ENCODE results near the gene UBE3D. TPM values are rescaled to one million over a fixed set of nuclear protein-coding genes. Genes with fewer than 3 reads are reported as not detected.

UBE3D gene
- 1 to 10 TPM; 2.7 to 7.0 (median 3.8) TPM for total RNA-seq (2021; fragmentation: NEBNext Ultra II Directional; extraction: Animal tissue kit (Norgen Biotek cat#: 25700))
- long read RNA-seq, transcript UBE3D-203 (10 exons, 1,917 nt), result major isoform, 5 of 5 reads
- long read RNA-seq, partial matches to known transcripts, result 0 of 5 reads
- long read RNA-seq, other reads (novel, unspliced or antisense), result 0 of 5 reads

- Mint-ChIP-seq H3K27ac (peak within 1 kb of the TSS; percentile 60), H3K9me3 (no peaks in the 10 kb centered on the region)
- peak; percentile 100 for TF ChIP-seq CTCF (IDR thresholded peaks at IDR 0.05)
These were observed at the start of gene UBE3D for GRCh38 chr6:83065511-83066192. Gene UBE3D, minus strand, starts transcription at chr6:83065841. Its CDS starts 123 bp downstream, at chr6:83065718.

GRCh38 chr6:83114164-83114563, 48.5 kb upstream of the UBE3D start:
- no peak overlapping the region; the same call in 1 of the 2 replicates for H3K4me3 Mint-ChIP-seq
- no peaks in the 10 kb centered on the region for H3K9me3 Mint-ChIP-seq
- H3K4me1 Mint-ChIP-seq (ENCODE audit: low read depth), result peaks cover 27% of the 10 kb centered on the region
- DNase-seq, result peak; percentile 28
- H3K36me3 Mint-ChIP-seq (ENCODE audit: low read depth), result peaks cover 4% of the 10 kb centered on the region; the same call in 1 of the 2 replicates
- TF ChIP-seq CTCF (IDR thresholded peaks at IDR 0.05), result no peak
- no peaks in the 10 kb centered on the region for H3K27me3 Mint-ChIP-seq (ENCODE audit: insufficient read depth)
- peak overlapping the region; percentile 14 for H3K27ac Mint-ChIP-seq

More at GRCh38 chr6:83065511-83066192, at the start of gene UBE3D:
- Mint-ChIP-seq H3K36me3 (ENCODE audit: low read depth) (no peaks in the 10 kb centered on the region), H3K4me3 (peak within 1 kb of the TSS; percentile 96), H3K27me3 (ENCODE audit: insufficient read depth) (no peaks in the 10 kb centered on the region), H3K4me1 (ENCODE audit: low read depth) (peaks cover 61% of the 10 kb centered on the region)
- peak; percentile 73 for DNase-seq

GRCh38 chr6:83113258-83113657, 47.6 kb upstream of the UBE3D start:
- H3K4me3 Mint-ChIP-seq, result no peak overlapping the region
- H3K4me1 Mint-ChIP-seq (ENCODE audit: low read depth), result peaks cover 25% of the 10 kb centered on the region
- TF ChIP-seq CTCF (IDR thresholded peaks at IDR 0.05), result no peak
- H3K36me3 Mint-ChIP-seq (ENCODE audit: low read depth), result no peaks in the 10 kb centered on the region
- no peaks in the 10 kb centered on the region for H3K9me3 Mint-ChIP-seq
- DNase-seq, result no peak
- no peak overlapping the region for H3K27ac Mint-ChIP-seq
- H3K27me3 Mint-ChIP-seq (ENCODE audit: insufficient read depth), result no peaks in the 10 kb centered on the region

- peaks cover 20% of the 10 kb centered on the region for H3K36me3 Mint-ChIP-seq (ENCODE audit: low read depth)
- no peaks in the 10 kb centered on the region for H3K27me3 Mint-ChIP-seq (ENCODE audit: insufficient read depth)
- H3K4me1 Mint-ChIP-seq (ENCODE audit: low read depth), result peaks cover 14% of the 10 kb centered on the region
- TF ChIP-seq CTCF (IDR thresholded peaks at IDR 0.05), result no peak
- H3K27ac Mint-ChIP-seq, result no peak overlapping the region
- DNase-seq, result no peak
- no peak overlapping the region for H3K4me3 Mint-ChIP-seq
- H3K9me3 Mint-ChIP-seq, result no peaks in the 10 kb centered on the region
These were observed 42.7 kb upstream of the UBE3D start for GRCh38 chr6:83108378-83108777.

- Mint-ChIP-seq H3K4me1 (ENCODE audit: low read depth) (peaks cover 23% of the 10 kb centered on the region), H3K36me3 (ENCODE audit: low read depth) (peaks cover 15% of the 10 kb centered on the region), H3K9me3 (no peaks in the 10 kb centered on the region), H3K4me3 (no peak overlapping the region), H3K27me3 (ENCODE audit: insufficient read depth) (no peaks in the 10 kb centered on the region), H3K27ac (no peak overlapping the region)
- DNase-seq, result no peak
- no peak for TF ChIP-seq CTCF (IDR thresholded peaks at IDR 0.05)
These were observed 32.9 kb upstream of the UBE3D start for GRCh38 chr6:83098589-83098988.
